Dendritic cell treated with granulocyte-macrophage colony-stimulating factor and Interleukin-4, amounts not matched to agents 40 ng/mL and 50 ng/mL, for 4 days (primary cell): Measurements from ENCODE around the gene SOX10.

Experiments
- H3K27ac Mint-ChIP-seq: one replicate; pipeline ENCODE4 v1.8.0; 2022; ENCODE audit warnings: mild to moderate bottlenecking, mixed read lengths
- H3K27me3 Mint-ChIP-seq: one replicate; pipeline ENCODE4 v1.8.0; 2022; ENCODE audit warnings: mild to moderate bottlenecking, mixed read lengths
- H3K36me3 Mint-ChIP-seq: one replicate; pipeline ENCODE4 v1.8.0; 2022; ENCODE audit warnings: low read depth, mixed read lengths
- H3K4me1 Mint-ChIP-seq: one replicate; pipeline ENCODE4 v1.8.0; 2022; ENCODE audit warnings: low read depth, mixed read lengths
- H3K4me3 Mint-ChIP-seq: one replicate; pipeline ENCODE4 v1.8.0; 2022; ENCODE audit warnings: mild to moderate bottlenecking, moderate library complexity, mixed read lengths
- H3K9me3 Mint-ChIP-seq: one replicate; pipeline ENCODE4 v1.8.0; 2022; ENCODE audit warnings: mixed read lengths
- intact Hi-C: fragments of 100-400 bp; cut with micrococcal nuclease; formaldehyde crosslinking; loops from one replicate; pipeline ENCODE4 v1.15.0; 2022

Gene SOX10

DNA sequence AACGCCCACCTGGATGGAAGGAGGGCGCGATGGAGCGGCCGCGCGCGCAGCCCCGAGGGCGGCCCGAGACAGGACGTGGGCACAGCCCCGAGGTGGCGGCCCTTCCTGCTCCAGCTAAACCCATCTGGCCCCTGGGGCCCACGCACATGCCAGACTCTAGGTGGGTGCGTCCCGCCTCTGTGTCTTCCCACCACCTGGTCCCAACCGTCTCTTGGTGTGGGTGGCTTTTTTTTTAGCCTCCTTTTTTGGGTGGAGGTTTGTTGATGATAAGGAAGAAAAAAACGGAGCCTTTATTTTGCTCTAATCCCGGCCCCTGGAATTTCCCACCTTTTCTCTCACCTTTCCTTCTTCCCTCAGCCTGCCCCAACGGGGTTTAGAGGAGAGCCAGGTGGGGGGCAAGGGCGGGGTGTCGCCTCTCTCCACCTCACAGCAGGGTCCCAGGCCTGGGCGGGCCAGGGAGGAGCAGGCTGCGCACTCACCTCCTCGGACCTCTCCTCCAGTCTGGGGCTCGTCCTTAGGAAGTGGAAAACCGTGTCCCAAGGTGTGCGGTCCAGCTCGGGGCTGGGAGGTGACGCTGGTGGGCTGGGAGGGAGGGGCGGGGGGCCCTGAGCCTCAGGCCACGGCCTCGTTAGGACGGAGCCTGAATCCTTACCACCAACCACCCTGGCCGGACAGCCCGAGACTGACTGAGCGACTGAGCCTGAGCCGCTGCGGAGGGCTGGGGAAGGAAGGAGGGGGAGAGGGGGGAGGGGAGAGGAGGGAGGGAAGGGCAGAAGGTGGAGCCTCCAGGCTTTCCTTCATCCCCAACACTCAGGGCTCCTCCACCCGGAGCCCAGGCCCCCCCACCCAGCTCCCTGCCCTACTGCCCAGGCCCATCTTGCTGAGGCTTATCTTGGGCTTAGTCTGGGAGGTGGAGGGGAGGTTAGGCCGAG lies at the start of gene SOX10:
TSS of gene SOX10 (minus strand) at position 696 of the 932 bp plus-strand sequence. CDS start 771 bp downstream, outside the sequence.
- Mint-ChIP-seq H3K36me3 (peaks cover 7% of the 10 kb centered on the region), H3K9me3 (no peaks in the 10 kb centered on the region), H3K4me3 (no peak within 1 kb of the TSS), H3K27ac (no peak within 1 kb of the TSS), H3K4me1 (peaks cover 9% of the 10 kb centered on the region), H3K27me3 (no peaks in the 10 kb centered on the region)
- intact Hi-C loops = no loop called here

DNA sequence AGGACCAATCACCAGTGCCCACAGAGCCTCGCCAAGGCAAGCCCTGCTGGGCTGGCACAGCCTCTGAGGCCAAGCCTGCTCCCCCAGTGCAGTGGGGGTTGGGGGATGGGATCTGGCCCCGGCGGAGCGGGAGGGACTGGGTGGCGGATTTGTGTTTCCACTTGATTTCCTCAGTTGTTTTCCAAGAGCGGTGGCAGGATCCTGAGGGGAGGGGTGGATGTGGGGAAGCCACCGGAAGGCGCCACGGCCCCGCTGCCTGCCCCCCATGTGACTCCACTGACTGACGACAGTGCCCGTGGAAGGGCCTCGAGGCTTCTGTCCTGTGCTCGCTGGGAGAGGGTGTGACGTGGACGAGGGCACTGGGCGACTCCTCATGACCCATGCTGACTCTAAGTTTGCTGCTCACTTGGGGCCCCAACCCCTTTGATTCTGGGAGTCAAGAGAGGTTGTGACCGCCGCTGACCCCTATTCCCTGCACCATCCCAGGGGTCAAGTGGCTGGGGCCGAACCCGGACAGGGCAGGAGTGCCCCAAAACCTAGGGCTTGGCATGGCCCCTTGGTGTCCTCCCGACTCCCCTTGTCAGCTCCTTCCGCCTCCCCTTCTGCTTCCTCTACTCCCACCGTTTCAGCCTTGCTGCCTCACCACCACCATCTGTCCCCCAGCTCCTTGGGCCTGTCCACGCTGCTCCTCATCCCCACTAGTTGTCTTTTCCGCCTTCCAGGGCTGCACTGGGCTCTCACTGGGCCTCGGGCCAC lies 49.3 kb upstream of the SOX10 start:
- H3K27me3 Mint-ChIP-seq = peaks cover 6% of the 10 kb centered on the region
- peak overlapping the region; percentile 27 for H3K4me3 Mint-ChIP-seq
- peaks cover 17% of the 10 kb centered on the region for H3K4me1 Mint-ChIP-seq
- no peaks in the 10 kb centered on the region for H3K36me3 Mint-ChIP-seq
- H3K27ac Mint-ChIP-seq = peak overlapping the region; percentile 83
- H3K9me3 Mint-ChIP-seq = no peaks in the 10 kb centered on the region
- intact Hi-C loops = no loop called here

DNA sequence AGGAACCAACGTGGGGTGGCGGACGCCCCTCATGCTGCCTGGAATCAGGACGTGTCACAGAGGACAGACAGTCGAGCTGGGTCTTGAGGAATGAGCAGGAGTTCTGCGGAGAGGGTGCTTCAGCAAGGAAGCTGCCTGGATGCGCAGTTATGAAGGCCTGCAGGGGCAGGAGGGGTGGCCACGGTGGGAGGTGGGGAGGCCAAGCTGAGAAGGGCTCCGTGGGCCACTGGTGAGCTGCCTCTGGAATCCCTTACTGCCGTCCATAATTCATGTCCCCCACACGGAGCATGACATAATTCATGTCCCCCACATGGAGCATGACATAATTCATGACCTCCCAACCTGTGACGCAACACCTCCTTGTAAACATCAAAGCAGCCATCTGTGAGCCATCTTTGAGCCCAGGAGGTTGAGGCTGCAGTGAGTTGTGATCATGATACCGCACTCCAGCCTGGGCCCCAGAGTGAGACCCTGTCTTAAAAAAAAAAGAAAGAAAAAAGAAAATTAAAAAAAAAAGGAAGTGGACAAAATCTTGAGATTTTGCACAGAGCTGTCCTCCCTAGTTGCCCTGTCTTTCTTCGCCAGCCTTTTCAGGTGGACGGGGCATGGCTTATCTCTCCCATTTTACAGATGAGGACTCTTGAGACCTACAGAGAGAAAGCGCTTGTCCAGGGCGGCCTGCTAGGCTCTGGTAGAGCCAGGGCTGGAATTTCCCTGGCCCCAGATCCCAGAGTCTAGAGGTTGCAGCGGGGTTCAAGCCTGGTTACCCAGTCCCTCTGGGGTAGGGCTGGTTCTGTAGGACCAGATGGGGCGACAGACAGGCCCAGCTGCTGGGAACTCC lies 48.5 kb upstream of the SOX10 start:
- Mint-ChIP-seq H3K4me3 (no peak overlapping the region), H3K36me3 (no peaks in the 10 kb centered on the region), H3K4me1 (peaks cover 17% of the 10 kb centered on the region), H3K27me3 (peaks cover 6% of the 10 kb centered on the region), H3K27ac (no peak overlapping the region), H3K9me3 (no peaks in the 10 kb centered on the region)
- intact Hi-C loops = no loop called here

DNA sequence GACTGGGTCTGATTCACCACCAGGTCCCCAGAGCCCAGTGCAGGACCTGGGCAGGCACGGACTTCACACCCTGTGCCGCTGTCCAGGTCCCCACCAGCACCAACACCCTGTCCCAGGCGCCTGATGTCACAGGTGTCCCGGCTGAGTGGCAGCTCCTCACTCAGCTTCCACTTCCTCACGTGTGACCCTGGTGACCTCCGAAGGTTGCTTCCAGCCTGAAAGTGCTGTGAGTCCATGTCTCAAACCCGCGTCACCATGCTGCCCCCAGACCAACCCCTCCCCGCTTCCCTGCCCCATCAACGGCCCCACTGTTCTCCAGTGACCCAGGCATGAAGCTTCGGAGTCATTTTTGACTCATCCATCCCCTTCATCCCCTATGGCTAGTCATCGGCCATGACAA lies 47.1 kb upstream of the SOX10 start:
- H3K4me3 Mint-ChIP-seq = no peak overlapping the region
- no peaks in the 10 kb centered on the region for H3K9me3 Mint-ChIP-seq
- intact Hi-C loops = no loop called here
- H3K27ac Mint-ChIP-seq = no peak overlapping the region
- H3K36me3 Mint-ChIP-seq = no peaks in the 10 kb centered on the region
- H3K27me3 Mint-ChIP-seq = peaks cover 6% of the 10 kb centered on the region
- H3K4me1 Mint-ChIP-seq = peaks cover 17% of the 10 kb centered on the region

DNA sequence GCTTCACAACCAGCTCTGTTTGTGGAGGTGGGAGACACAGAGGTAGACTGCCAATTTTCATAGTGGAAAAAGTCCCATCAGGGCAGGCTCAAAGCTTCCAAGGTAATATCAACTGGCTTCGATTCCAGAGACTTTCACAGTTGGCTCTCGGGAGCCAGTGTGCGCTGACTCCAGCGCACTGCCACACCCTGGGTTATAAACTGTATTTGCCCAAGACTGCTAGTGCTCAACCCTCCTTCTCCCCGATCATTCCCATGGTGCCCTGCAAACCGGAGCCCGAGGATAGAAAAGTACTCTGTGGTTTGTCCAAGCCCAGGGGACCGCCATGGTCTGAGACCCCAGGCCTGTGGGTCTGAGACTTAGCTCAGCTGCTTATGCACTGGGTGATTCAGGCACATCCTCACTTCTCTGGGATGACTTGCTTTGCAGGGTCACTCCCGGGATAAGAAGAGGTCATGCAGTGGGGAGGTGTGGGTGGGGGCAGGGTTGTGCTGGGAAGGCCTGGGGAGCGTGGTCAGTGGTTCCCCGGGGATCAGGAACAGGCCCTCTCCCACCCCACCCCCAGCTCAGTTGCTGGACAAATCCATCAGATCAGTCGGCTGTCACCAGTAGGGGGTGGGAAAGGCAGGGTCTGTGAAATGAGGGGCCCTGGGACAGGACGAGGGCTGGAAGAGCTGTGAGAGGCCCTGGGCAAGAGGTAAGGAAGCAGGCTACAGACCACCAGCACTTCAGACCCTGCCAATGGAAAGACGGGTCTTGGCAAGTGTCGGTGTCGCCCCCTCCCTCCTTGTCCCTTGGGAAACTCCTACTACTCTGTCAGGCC lies 46.2 kb upstream of the SOX10 start:
- intact Hi-C loops = no loop called here
- H3K9me3 Mint-ChIP-seq = no peaks in the 10 kb centered on the region
- peaks cover 8% of the 10 kb centered on the region for H3K27me3 Mint-ChIP-seq

DNA sequence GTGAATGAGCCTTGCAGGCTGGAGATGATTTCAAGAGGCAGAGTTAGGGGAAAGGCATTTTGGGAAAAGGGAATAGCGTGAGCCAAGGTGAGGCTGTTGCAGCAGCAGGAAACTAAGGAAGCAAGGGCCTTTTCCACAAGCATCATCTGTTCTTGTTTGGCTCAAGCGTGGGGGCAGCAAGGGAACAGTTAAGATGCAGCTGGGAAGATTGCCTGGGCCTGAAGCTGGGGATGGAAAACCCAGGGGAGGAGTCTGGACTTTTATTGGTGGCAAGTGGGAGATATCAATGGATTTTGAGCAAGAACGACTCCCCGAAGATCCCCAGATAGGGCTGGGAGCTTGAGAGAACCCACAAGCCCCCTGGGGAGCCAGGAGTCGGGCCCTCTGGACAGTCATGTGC lies 45.5 kb upstream of the SOX10 start:
- H3K9me3 Mint-ChIP-seq = no peaks in the 10 kb centered on the region
- peaks cover 10% of the 10 kb centered on the region for H3K27me3 Mint-ChIP-seq
- no peaks in the 10 kb centered on the region for H3K36me3 Mint-ChIP-seq
- intact Hi-C loops = no loop called here
- peaks cover 17% of the 10 kb centered on the region for H3K4me1 Mint-ChIP-seq
- H3K27ac Mint-ChIP-seq = no peak overlapping the region
- H3K4me3 Mint-ChIP-seq = no peak overlapping the region

More for the DNA sequence above, 46.2 kb upstream of the SOX10 start:
- Mint-ChIP-seq H3K36me3 (no peaks in the 10 kb centered on the region), H3K4me1 (peaks cover 17% of the 10 kb centered on the region), H3K27ac (no peak overlapping the region), H3K4me3 (no peak overlapping the region)

DNA sequence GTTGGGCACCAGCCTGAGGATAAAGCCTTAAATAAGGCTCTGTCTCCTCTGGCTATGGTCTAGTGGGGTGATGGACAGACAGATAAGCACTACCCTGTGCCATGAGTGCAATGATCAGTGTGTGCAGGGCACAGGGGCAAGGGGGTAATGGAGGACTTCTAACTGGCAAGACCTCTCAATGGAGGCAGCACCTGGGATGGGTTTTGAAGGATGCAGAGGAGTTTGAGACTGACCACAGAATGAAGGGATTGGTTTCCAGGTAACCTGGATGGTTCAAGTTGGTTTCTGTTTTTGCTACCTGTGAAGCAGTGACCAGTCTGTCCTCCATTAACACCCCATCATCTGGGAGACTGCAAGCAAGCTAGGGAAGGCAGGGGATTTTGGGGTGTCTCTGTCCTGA lies 45.0 kb upstream of the SOX10 start:
- H3K36me3 Mint-ChIP-seq = no peaks in the 10 kb centered on the region
- no peak overlapping the region for H3K27ac Mint-ChIP-seq
- intact Hi-C loops = no loop called here
- H3K27me3 Mint-ChIP-seq = peaks cover 13% of the 10 kb centered on the region
- no peaks in the 10 kb centered on the region for H3K9me3 Mint-ChIP-seq
- no peak overlapping the region for H3K4me3 Mint-ChIP-seq
- H3K4me1 Mint-ChIP-seq = peaks cover 17% of the 10 kb centered on the region

DNA sequence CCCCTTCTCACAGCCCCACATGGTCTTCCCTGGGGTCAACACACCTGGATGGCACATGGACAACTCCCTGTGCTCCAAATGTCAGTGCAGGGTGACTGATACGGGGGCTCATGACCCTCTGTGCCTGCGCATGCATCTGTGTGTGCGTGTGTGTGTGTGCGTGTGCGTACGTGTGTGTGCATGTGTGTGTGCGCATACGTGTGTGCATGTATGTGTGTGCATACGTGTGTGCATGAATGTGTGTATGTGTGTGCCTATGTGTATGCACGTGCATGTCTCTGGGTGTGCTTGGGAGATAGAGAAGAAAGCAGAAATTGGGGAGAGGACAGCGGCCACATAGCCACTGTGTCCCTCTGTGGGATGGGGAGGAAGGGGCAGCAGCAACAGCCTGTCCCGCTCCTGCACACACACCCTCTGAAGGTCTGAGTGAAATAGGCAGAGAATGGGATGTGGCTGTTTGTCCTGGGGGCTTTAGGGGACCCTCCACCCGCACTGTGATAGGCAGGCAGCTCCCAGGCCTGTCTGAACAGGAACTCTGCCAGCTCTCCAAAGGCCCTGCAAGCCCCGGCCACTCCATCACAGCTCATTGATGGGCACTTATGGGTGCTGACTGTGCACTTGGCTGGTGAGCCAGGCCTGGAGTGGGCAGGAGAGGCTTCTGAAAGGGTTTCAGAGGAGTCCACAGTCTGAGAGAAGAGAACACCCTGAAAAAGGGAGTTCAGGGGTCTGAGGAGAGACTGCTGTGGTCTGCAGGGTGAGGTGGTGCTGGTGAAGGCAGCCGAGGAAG lies 44.2 kb upstream of the SOX10 start:
- Mint-ChIP-seq H3K4me3 (no peak overlapping the region), H3K36me3 (no peaks in the 10 kb centered on the region), H3K27ac (no peak overlapping the region), H3K9me3 (no peaks in the 10 kb centered on the region), H3K27me3 (peaks cover 14% of the 10 kb centered on the region), H3K4me1 (peaks cover 8% of the 10 kb centered on the region)
- intact Hi-C loops = no loop called here

DNA sequence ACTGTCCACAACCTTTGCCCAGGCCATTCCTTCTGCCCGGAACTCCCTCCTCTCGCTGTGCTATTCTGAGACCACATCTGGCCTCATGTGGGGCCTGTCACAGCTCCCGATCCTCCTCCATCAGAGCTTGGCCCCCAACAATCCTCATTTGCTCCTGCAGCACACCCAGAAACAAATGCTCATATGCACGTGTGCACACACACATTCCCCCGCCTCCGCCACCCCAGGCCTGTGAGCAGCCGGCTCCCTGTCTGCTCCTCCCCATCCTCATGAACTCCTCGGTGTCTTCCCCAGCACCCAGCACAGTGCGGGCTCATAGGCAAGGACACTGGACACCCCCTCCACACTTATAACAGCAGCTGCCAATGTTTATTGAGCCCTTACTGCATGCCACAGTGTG lies 43.1 kb upstream of the SOX10 start:
- Mint-ChIP-seq H3K36me3 (no peaks in the 10 kb centered on the region), H3K4me3 (no peak overlapping the region), H3K27me3 (peaks cover 14% of the 10 kb centered on the region), H3K9me3 (no peaks in the 10 kb centered on the region), H3K4me1 (peaks cover under 1% of the 10 kb centered on the region), H3K27ac (no peak overlapping the region)
- intact Hi-C loops = no loop called here

DNA sequence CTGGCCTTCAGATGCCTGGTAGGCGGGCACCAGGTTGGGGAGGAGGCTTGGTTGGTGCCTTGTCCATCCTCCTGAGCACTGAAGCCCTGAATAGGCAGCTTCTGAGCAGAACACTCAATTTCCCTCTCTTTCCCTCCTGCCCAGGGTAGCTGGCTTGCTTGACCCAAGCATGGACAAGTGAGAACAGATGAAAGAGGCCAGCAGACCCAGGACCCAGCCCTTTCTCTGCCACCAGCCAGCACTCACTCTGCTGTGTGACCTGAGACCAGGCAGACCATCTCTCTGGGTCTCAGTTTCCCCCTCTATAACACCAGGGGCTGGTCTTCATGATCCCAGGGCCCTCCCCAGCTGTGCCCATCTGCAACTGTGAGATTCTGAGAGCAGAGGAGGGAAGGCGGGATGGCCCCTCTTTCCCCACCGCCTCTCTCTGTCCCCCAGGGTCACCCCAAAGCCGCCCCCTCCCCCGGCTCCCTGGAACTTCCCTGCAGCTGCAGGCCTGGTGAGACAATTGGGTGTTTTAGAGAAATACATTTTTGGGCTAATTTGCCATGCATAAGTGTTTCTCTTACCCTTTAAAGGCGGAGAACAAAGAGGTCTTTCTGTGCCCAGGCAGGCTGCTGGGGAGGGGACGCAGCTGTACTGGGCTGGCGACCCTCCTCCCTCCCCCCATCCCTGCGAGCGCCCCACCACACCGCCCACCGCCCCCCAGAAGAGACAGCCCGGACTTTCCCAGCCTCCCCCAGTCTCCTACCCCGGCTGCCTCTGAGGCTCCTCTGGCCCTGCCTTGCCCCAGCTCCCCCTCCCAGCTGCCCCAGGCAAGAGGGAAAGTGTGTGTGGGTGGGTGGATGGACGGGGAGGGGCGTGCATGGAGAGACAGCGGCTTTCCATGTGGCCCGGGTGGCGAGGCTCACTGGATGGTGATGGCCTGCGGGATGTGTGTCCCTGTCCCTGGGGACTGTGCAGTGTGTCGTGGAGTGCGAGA lies 42.1 kb upstream of the SOX10 start:
- no peak overlapping the region for H3K27ac Mint-ChIP-seq
- H3K27me3 Mint-ChIP-seq = peaks cover 14% of the 10 kb centered on the region
- no peaks in the 10 kb centered on the region for H3K36me3 Mint-ChIP-seq
- no peaks in the 10 kb centered on the region for H3K9me3 Mint-ChIP-seq
- no peaks in the 10 kb centered on the region for H3K4me1 Mint-ChIP-seq
- H3K4me3 Mint-ChIP-seq = no peak overlapping the region
- intact Hi-C loops = no loop called here

DNA sequence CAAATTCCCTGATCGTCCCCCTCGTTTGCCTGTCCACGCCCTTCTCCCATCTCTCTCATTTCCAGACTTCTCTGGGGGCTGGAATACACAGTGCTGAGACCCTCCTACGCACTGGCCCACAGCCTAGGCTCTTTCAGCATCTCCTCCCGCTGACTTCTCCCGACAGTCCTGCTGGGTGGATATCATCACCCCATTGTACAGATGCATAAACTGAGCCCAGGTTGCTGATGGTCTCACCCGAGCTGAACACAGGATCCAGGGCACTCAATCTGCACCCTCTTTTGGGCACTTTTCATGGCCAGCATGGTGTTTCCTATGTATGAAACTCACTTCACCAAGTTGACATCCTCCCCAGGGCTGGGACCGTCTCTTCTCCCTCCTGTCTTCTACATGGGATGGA lies 41.2 kb upstream of the SOX10 start:
- no peaks in the 10 kb centered on the region for H3K4me1 Mint-ChIP-seq
- H3K9me3 Mint-ChIP-seq = no peaks in the 10 kb centered on the region
- peaks cover 16% of the 10 kb centered on the region for H3K27me3 Mint-ChIP-seq
- H3K4me3 Mint-ChIP-seq = no peak overlapping the region
- intact Hi-C loops = no loop called here
- H3K27ac Mint-ChIP-seq = no peak overlapping the region
- no peaks in the 10 kb centered on the region for H3K36me3 Mint-ChIP-seq

DNA sequence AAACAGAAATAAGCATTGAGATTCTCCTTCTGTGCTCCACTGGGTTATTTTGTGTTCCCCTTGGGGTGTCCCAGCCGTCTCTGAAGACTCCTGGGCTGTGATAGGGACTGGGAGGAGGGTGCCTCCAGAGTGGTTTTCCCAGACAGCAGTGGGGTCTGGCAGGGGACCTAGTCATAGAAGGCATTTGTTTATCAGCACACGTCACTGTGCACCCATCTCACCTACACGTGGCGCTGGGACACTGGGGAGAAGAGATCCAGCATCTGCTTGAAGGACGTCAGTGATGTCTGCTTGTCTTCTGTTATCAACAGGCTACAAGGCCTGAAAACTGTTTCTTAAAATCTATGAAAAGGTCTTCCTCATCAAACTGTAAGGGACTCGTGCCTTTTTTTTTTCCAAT lies 38.7 kb upstream of the SOX10 start:
- intact Hi-C loops = no loop called here
- H3K4me1 Mint-ChIP-seq = peaks cover 2% of the 10 kb centered on the region
- no peaks in the 10 kb centered on the region for H3K9me3 Mint-ChIP-seq
- H3K27ac Mint-ChIP-seq = no peak overlapping the region
- no peak overlapping the region for H3K4me3 Mint-ChIP-seq
- no peaks in the 10 kb centered on the region for H3K36me3 Mint-ChIP-seq
- peaks cover 10% of the 10 kb centered on the region for H3K27me3 Mint-ChIP-seq
